ENCODE results near the gene MYO1D. TPM values are rescaled to one million over a fixed set of nuclear protein-coding genes. Genes with fewer than 3 reads are reported as not detected.

Gene MYO1D
- total RNA-seq, 1 donor from 2014 or later: 5.5 TPM

DNA sequence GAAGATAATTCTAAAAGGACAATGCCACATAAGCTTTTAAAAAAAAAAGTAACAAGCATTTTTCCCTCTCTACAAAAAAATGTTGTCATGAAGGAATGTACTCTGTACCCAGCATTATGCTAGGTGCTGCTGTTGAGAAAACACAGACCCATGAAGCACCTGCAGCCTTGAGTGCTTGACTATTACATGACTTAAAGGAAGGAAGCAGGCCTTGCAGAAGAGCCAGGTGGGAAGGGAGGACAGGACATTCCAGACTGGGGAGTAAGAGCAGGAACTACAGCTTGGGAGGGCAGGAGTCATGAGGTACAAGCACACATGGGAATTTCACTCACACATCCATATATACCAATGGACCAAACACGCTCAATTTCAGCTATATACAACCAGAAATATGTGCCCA, 3.8 kb downstream of the MYO1D start:
- TF ChIP-seq, protein P1, sequence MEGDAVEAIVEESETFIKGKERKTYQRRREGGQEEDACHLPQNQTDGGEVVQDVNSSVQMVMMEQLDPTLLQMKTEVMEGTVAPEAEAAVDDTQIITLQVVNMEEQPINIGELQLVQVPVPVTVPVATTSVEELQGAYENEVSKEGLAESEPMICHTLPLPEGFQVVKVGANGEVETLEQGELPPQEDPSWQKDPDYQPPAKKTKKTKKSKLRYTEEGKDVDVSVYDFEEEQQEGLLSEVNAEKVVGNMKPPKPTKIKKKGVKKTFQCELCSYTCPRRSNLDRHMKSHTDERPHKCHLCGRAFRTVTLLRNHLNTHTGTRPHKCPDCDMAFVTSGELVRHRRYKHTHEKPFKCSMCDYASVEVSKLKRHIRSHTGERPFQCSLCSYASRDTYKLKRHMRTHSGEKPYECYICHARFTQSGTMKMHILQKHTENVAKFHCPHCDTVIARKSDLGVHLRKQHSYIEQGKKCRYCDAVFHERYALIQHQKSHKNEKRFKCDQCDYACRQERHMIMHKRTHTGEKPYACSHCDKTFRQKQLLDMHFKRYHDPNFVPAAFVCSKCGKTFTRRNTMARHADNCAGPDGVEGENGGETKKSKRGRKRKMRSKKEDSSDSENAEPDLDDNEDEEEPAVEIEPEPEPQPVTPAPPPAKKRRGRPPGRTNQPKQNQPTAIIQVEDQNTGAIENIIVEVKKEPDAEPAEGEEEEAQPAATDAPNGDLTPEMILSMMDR (IDR thresholded peaks at IDR 0.05; ENCODE audit: borderline replicate concordance): no peak
- Histone ChIP-seq H3K36me3 (no peaks in the 10 kb centered on the region), H3K4me3 (no peak overlapping the region), H3K4me1 (peaks cover 50% of the 10 kb centered on the region), H3K27me3 (ENCODE audit: low read depth) (no peaks in the 10 kb centered on the region), H3K9me3 (replicated peaks) (no peaks in the 10 kb centered on the region), H3K27ac (replicated peaks) (no peak overlapping the region)
- intact Hi-C loops (cut with micrococcal nuclease): no loop called here
- no peak for DNase-seq

DNA sequence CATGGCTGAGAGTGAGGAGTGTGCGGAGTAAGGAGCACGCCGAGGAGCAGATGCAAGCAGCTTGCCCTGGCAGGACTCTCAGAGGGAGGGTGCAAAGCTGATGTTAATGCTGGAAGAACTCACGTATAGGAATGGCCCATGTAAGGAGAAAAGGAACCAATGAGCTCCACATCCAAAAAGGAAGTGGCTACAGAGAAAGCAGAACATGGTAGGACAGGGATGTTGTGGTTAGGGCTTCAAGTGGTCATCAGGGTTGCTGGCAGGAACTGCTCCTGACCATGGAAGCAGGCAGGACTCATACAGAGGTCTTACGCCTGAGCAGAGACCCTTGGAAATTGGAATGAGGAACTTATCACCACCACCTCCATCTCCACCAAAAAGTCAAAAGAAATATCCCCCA, 5.2 kb downstream of the MYO1D start:
- intact Hi-C loops (cut with micrococcal nuclease): no loop called here

DNA sequence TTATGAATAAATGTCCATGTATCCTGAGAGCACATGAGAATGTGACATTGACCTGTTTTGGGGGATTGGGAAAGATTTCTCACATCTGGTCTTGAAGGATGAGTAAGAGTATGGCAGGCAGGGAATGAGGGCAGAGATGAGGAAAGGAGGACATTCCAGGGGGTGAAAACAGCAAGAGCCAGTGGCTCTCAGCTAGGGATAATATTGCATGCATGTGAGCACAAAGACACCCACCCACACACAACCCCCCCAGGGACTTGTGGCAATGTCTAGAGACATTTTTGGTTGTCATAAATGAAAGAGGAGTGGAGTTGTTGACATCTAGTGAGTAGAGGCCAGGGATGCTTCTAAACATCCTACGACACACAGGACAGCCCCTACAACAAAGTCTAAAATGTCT, 6.0 kb downstream of the MYO1D start:
- TF ChIP-seq, protein P1 (IDR thresholded peaks at IDR 0.05; ENCODE audit: borderline replicate concordance): no peak
- Histone ChIP-seq H3K36me3 (no peaks in the 10 kb centered on the region), H3K9me3 (replicated peaks) (no peaks in the 10 kb centered on the region), H3K27ac (replicated peaks) (peak overlapping the region; percentile 66), H3K4me1 (peaks cover 33% of the 10 kb centered on the region), H3K27me3 (ENCODE audit: low read depth) (no peaks in the 10 kb centered on the region), H3K4me3 (no peak overlapping the region)
- DNase-seq: no peak
- intact Hi-C loops (cut with micrococcal nuclease): no loop called here

More for the DNA sequence above, 5.2 kb downstream of the MYO1D start:
- no peak for DNase-seq
- no peaks in the 10 kb centered on the region for H3K9me3 ChIP-seq (replicated peaks)
- H3K36me3 ChIP-seq: no peaks in the 10 kb centered on the region
- no peak overlapping the region for H3K27ac ChIP-seq (replicated peaks)
- TF ChIP-seq, protein P1 (IDR thresholded peaks at IDR 0.05; ENCODE audit: borderline replicate concordance): no peak
- peaks cover 41% of the 10 kb centered on the region for H3K4me1 ChIP-seq
- H3K27me3 ChIP-seq (ENCODE audit: low read depth): no peaks in the 10 kb centered on the region
- H3K4me3 ChIP-seq: no peak overlapping the region

DNA sequence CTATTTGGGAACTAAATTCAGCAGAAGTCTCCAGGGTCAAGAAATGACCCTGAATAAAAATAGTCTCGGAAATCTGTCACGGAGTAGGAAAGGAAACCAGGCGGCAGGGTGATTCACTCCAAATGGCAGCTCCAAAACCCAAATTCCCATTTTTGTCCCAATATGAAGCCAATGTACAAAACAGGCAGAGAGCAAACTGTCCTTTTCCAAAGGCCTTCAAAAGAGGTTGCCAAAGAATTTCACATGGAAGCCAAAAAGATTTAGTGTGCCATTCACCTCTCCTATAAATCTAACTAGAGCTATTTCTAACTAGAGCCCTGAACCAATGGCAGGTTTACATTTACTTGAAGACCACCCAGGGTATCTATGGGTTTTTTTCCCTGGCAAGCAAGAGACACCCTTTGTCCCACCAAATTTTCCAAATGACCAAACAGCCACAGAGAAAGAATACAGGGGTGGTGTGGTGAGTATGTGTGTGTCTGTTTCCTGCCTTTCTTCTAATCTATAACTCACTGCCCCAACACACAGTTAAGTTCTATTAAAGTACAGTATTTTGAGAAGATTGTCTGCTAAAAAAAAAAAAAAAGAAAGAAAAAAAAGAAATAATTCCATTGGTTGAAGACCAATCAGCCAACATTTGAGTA, 6.8 kb downstream of the MYO1D start:
- Histone ChIP-seq H3K27me3 (ENCODE audit: low read depth) (no peaks in the 10 kb centered on the region), H3K4me3 (no peak overlapping the region), H3K4me1 (peaks cover 30% of the 10 kb centered on the region), H3K36me3 (no peaks in the 10 kb centered on the region), H3K9me3 (replicated peaks) (no peaks in the 10 kb centered on the region), H3K27ac (replicated peaks) (peak overlapping the region; percentile 66)
- TF ChIP-seq, protein P1 (IDR thresholded peaks at IDR 0.05; ENCODE audit: borderline replicate concordance): no peak
- intact Hi-C loops (cut with micrococcal nuclease): no loop called here
- DNase-seq: no peak

DNA sequence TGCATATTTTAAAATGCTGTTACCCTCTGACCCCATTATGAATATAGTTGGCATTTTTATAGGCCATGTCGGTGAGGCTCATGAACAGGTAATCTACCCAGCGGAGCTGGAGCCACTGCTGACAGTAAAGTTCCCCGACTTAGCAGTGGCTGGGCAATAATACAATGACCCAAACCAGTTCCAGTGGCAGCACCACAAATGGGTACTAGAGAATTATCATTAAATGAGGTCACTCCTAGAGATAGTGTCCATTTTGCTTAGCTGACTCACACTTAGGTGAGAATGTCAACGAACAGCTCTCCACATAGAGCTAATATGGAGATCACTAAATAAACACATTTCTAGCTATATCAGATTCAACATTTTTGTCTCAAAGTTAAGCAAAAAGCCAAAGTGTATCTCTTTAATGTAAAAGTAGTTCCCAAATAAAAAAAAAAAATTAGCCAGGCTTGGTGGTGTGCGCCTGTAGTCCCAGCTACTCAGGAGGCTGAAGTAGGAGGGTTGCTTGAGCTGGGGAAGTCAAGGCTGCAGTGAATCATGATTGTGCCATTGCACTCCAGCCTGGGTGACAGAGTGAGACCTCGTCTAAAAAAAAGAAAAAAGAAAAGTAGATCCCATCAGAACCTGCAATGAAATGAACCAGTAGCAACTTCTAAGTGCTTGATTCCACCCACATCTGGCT, 7.4 kb downstream of the MYO1D start:
- Histone ChIP-seq H3K4me3 (no peak overlapping the region), H3K4me1 (peaks cover 30% of the 10 kb centered on the region), H3K9me3 (replicated peaks) (no peaks in the 10 kb centered on the region), H3K27me3 (ENCODE audit: low read depth) (no peaks in the 10 kb centered on the region), H3K27ac (replicated peaks) (peak overlapping the region; percentile 66), H3K36me3 (no peaks in the 10 kb centered on the region)
- intact Hi-C loops (cut with micrococcal nuclease): no loop called here
- no peak for DNase-seq
- TF ChIP-seq, protein P1 (IDR thresholded peaks at IDR 0.05; ENCODE audit: borderline replicate concordance): no peak

Data from left ventricle myocardium inferior (tissue), 1 donor.